ENCODE measurements around the gene SMIM41.

SMIM41 gene

GRCh38 chr12:52050116-52050757 lies 29.3 kb upstream of the SMIM41 start:
- H3K4me3 ChIP-seq (ENCODE audit: low read length) = peak overlapping the region; percentile 63
- no peak for DNase-seq (ENCODE audit: low read depth)
- TF ChIP-seq CTCF (conservative IDR thresholded peaks at IDR 0.05; ENCODE audit: low read depth, low read length) = no peak

GRCh38 chr12:52050758-52051541 lies 28.6 kb upstream of the SMIM41 start, which contains the start of gene NR4A1:
Gene NR4A1 (plus strand): TSS chr12:52051442. CDS start chr12:52054329, 2,887 bp downstream.
- peak; percentile 84 for DNase-seq (ENCODE audit: low read depth)
- H3K4me3 ChIP-seq (ENCODE audit: low read length) = peak within 1 kb of the TSS; percentile 83
- peak; percentile 30 for TF ChIP-seq CTCF (conservative IDR thresholded peaks at IDR 0.05; ENCODE audit: low read depth, low read length)

GRCh38 chr12:52052468-52053186 lies 26.9 kb upstream of the SMIM41 start:
- no peak for TF ChIP-seq CTCF (conservative IDR thresholded peaks at IDR 0.05; ENCODE audit: low read depth, low read length)
- H3K4me3 ChIP-seq (ENCODE audit: low read length) = peak overlapping the region; percentile 83
- DNase-seq (ENCODE audit: low read depth) = no peak

GRCh38 chr12:52053536-52054209 lies 25.8 kb upstream of the SMIM41 start:
- TF ChIP-seq CTCF (conservative IDR thresholded peaks at IDR 0.05; ENCODE audit: low read depth, low read length) = no peak
- DNase-seq (ENCODE audit: low read depth) = no peak
- no peak overlapping the region for H3K4me3 ChIP-seq (ENCODE audit: low read length)

GRCh38 chr12:52054231-52054832 lies 25.2 kb upstream of the SMIM41 start:
- DNase-seq (ENCODE audit: low read depth) = no peak
- TF ChIP-seq CTCF (conservative IDR thresholded peaks at IDR 0.05; ENCODE audit: low read depth, low read length) = no peak
- H3K4me3 ChIP-seq (ENCODE audit: low read length) = no peak overlapping the region

All from retinal pigment epithelial cell (primary cell).